Astrocyte of the cerebellum (primary cell): ENCODE results near the gene ATL1.

Source experiments
- DNase-seq: peaks from one replicate; pipeline ENCODE4 v3.0.0-alpha.2; 2011; ENCODE audit warnings: low read depth
- H3K4me3 ChIP-seq: 2 replicates; pipeline ENCODE4 v1.5.1; 2011; ENCODE audit warnings: mild to moderate bottlenecking, low read depth, low read length, moderate library complexity
- CTCF ChIP-seq: IDR thresholded peaks from 2 replicates; pipeline ENCODE4 v1.5.1; 2012; ENCODE audit warnings: low read length, low read depth, moderate library complexity, mild to moderate bottlenecking; ENCODE audit errors: missing control alignments
- in situ Hi-C: cut with HindIII; loops from 2 replicates; pipeline ENCODE4 v1.10.0; 2017; ENCODE audit warnings: low sequenced_read_pairs

The ATL1 gene

GRCh38 chr14:50666772-50667683 is 107.1 kb downstream of the ATL1 start:
- TF ChIP-seq CTCF, result no peak
- H3K4me3 ChIP-seq, result peak overlapping the region; percentile 88
- peak; percentile 42 for DNase-seq
- in situ Hi-C loops, result no loop called here

- DNase-seq, result no peak
- in situ Hi-C loops, result no loop called here
- no peak for TF ChIP-seq CTCF
- H3K4me3 ChIP-seq, result peak overlapping the region; percentile 88
Measured at GRCh38 chr14:50667684-50667995, 107.7 kb downstream of the ATL1 start.

GRCh38 chr14:50667996-50668825 is 108.3 kb downstream of the ATL1 start, which contains the start of gene SAV1:
Gene SAV1 (minus strand): TSS chr14:50668306. CDS start chr14:50667967, 339 bp downstream.
- DNase-seq, result peak; percentile 81
- no peak for TF ChIP-seq CTCF
- in situ Hi-C loops, result no loop called here
- peak within 1 kb of the TSS; percentile 88 for H3K4me3 ChIP-seq

- DNase-seq, result no peak
- in situ Hi-C loops, result no loop called here
- H3K4me3 ChIP-seq, result peak overlapping the region; percentile 88
- TF ChIP-seq CTCF, result no peak
Measured at GRCh38 chr14:50668826-50669143, 108.8 kb downstream of the ATL1 start.

- in situ Hi-C loops, result no loop called here
- H3K4me3 ChIP-seq, result no peak overlapping the region
- no peak for DNase-seq
Measured at GRCh38 chr14:50669441-50669986, 109.6 kb downstream of the ATL1 start.

More at GRCh38 chr14:50669441-50669986, 109.6 kb downstream of the ATL1 start:
- TF ChIP-seq CTCF, result no peak
